C4-2B (cell line): ENCODE results near the gene SON.

Experiments
- CTCF ChIP-seq: fragments of 450-650 bp; conservative IDR thresholded peaks from 2 replicates; pipeline ENCODE4 v1.5.1; 2017; ENCODE audit warnings: mild to moderate bottlenecking
- ZFX ChIP-seq: fragments of 450-650 bp; IDR thresholded peaks from 2 replicates; pipeline ENCODE4 v1.6.1; 2017

GRCh38 chr21:33588485-33589335, 45.9 kb downstream of the SON start, which contains the start of gene DONSON:
- TF ChIP-seq ZFX: no peak
- TF ChIP-seq CTCF: no peak; the same call in 1 of the 2 replicates
